Upper lobe of left lung (tissue), 6 donors: ENCODE data around the gene EXOC6B. TPM values are rescaled to one million over a fixed set of nuclear protein-coding genes. Genes with fewer than 3 reads are reported as not detected.

Experiments used
- ATAC-seq, 2 donors: fragments of 200-7000 bp; cut with Tn5 transposase; one replicate each; pipeline ENCODE4 v1.9.1; 2022; ENCODE audit warnings: mild to moderate bottlenecking in 2 of 2, moderate library complexity in 2 of 2; ENCODE audit not compliant: low FRiP score in 2 of 2
- DNase-seq, 2 donors: peaks; one replicate each; pipeline ENCODE4 v3.0.0-alpha.2; 2019 to 2020
- H3K27ac ChIP-seq, 4 donors: fragments of 200-600 bp; sonication (generic); one replicate each; pipeline ENCODE4 v1.5.1; 2016 to 2019
- H3K27me3 ChIP-seq, 4 donors: fragments of 200-600 bp; sonication (generic); one replicate each; pipeline ENCODE4 v1.5.1; 2017 to 2019
- H3K36me3 ChIP-seq, 4 donors: fragments of 200-600 bp; sonication (generic); one replicate each; pipeline ENCODE4 v1.5.1; 2016 to 2019
- H3K4me1 ChIP-seq, 4 donors: fragments of 200-600 bp; sonication (generic); one replicate each; pipeline ENCODE4 v1.5.1; 2018 to 2019
- H3K4me3 ChIP-seq, 4 donors: fragments of 200-600 bp; sonication (generic); one replicate each; pipeline ENCODE4 v1.5.1; 2017 to 2019; ENCODE audit warnings: mild to moderate bottlenecking in 2 of 4, moderate library complexity in 1 of 4
- H3K9me3 ChIP-seq, 4 donors: fragments of 200-600 bp; sonication (generic); one replicate each; pipeline ENCODE4 v1.5.1; 2018 to 2019
- CTCF ChIP-seq, 6 experiments: fragments of 450-650 bp in 4 of 6; fragments of 200-600 bp in 2 of 6; sonication (generic) in 2 of 6; IDR thresholded peaks; one replicate each; pipeline ENCODE4 v1.5.1; 2016 to 2019; ENCODE audit warnings: antibody characterized with exemption in 6 of 6
- EP300 ChIP-seq, 4 donors: sonication (generic); formaldehyde crosslinking; IDR thresholded peaks; one replicate each; pipeline ENCODE4 v1.5.1; 2017; ENCODE audit warnings: antibody characterized with exemption in 4 of 4, control low read depth in 2 of 4
- POLR2A ChIP-seq, 4 donors: fragments of 450-650 bp; IDR thresholded peaks; one replicate each; pipeline ENCODE4 v1.5.1; 2016 to 2017; ENCODE audit warnings: antibody characterized with exemption in 4 of 4, mild to moderate bottlenecking in 2 of 4
- POLR2AphosphoS5 ChIP-seq, 2 donors: sonication (generic); formaldehyde crosslinking; IDR thresholded peaks; one replicate each; pipeline ENCODE4 v1.5.1; 2017; ENCODE audit warnings: antibody characterized with exemption in 2 of 2
- WGBS, 2 donors: methylation state at CpG; one replicate each; pipeline ENCODE4 v1.1.5; 2017 to 2018; 5-methylcytosine and 5-hydroxymethylcytosine counted together
- total RNA-seq, 6 donors: library from RNA; depleted of rRNA in 4 of 6; stranded (reverse); fragments of >200 nt in 4 of 6; gene quantifications; one replicate each; pipeline versions ENCODE4 v1.1.0 to v1.2.1, GENCODE V29; 2016 to 2021
- donor health status: DM: no; HTN: no; CAD: no; lungs with moderate emphysema.
- donor health status: DM: no; HTN: yes; CAD: no; lungs with severe emphysema.

Gene EXOC6B
- total RNA-seq, 6 donors from 2014 or later: 11.0 to 56.6 (median 24.0) TPM

GRCh38 chr2:72673279-72673678, 152.6 kb downstream of the EXOC6B start:
- Histone ChIP-seq H3K27ac (no peak overlapping the region), H3K4me1 (peaks cover 0 to 5% (median 2%) of the 10 kb centered on the region in 4 donors), H3K36me3 (no peaks in the 10 kb centered on the region), H3K9me3 (no peaks in the 10 kb centered on the region), H3K4me3 (no peak overlapping the region), H3K27me3 (no peaks in the 10 kb centered on the region)
- WGBS, 2 donors: 93 to 94% methylated on average over 2 of the region's 2 CpGs
- DNase-seq: no peak
- no peak for TF ChIP-seq CTCF (IDR thresholded peaks at IDR 0.05)
- no peak for TF ChIP-seq POLR2AphosphoS5 (IDR thresholded peaks at IDR 0.05)
- TF ChIP-seq EP300 (IDR thresholded peaks at IDR 0.05): no peak
- TF ChIP-seq POLR2A (IDR thresholded peaks at IDR 0.05): no peak
- no peak for ATAC-seq

- WGBS, 2 donors: 71 to 77% methylated on average over 4 of the region's 4 CpGs
- H3K27me3 ChIP-seq: no peaks in the 10 kb centered on the region
- no peak for TF ChIP-seq EP300 (IDR thresholded peaks at IDR 0.05)
- no peak for TF ChIP-seq POLR2A (IDR thresholded peaks at IDR 0.05)
- H3K36me3 ChIP-seq: no peaks in the 10 kb centered on the region
- H3K27ac ChIP-seq: no peak overlapping the region
- peaks cover 0 to 5% (median 0%) of the 10 kb centered on the region in 4 donors for H3K9me3 ChIP-seq
- DNase-seq (no peak), ATAC-seq (peak in 1 of 2 donors; percentile 26)
- H3K4me3 ChIP-seq: no peak overlapping the region
- no peaks in the 10 kb centered on the region for H3K4me1 ChIP-seq
These were observed 156.7 kb downstream of the EXOC6B start for GRCh38 chr2:72669121-72669520.

- no peaks in the 10 kb centered on the region for H3K4me1 ChIP-seq
- no peak for TF ChIP-seq POLR2AphosphoS5 (IDR thresholded peaks at IDR 0.05)
- no peak for TF ChIP-seq POLR2A (IDR thresholded peaks at IDR 0.05)
- TF ChIP-seq CTCF (IDR thresholded peaks at IDR 0.05): no peak
- no peak for TF ChIP-seq EP300 (IDR thresholded peaks at IDR 0.05)
- DNase-seq (no peak), ATAC-seq (no peak)
- WGBS, 2 donors: 93 to 98% methylated on average over 4 of the region's 4 CpGs
- H3K4me3 ChIP-seq: no peak overlapping the region
- H3K36me3 ChIP-seq: no peaks in the 10 kb centered on the region
- no peak overlapping the region for H3K27ac ChIP-seq
- no peaks in the 10 kb centered on the region for H3K27me3 ChIP-seq
- H3K9me3 ChIP-seq: peaks cover 0 to 5% (median 0%) of the 10 kb centered on the region in 4 donors
These were observed 157.2 kb downstream of the EXOC6B start for GRCh38 chr2:72668647-72669046.

- 95 to 98% methylated on average over 2 of the region's 2 CpGs for WGBS, 2 donors
- ATAC-seq: no peak
- Histone ChIP-seq H3K4me1 (no peaks in the 10 kb centered on the region), H3K27ac (no peak overlapping the region), H3K27me3 (no peaks in the 10 kb centered on the region), H3K36me3 (no peaks in the 10 kb centered on the region), H3K4me3 (no peak overlapping the region), H3K9me3 (peaks cover 0 to 5% (median 0%) of the 10 kb centered on the region in 4 donors)
- TF ChIP-seq EP300 (IDR thresholded peaks at IDR 0.05) (no peak), CTCF (IDR thresholded peaks at IDR 0.05) (no peak), POLR2A (IDR thresholded peaks at IDR 0.05) (no peak), POLR2AphosphoS5 (IDR thresholded peaks at IDR 0.05) (no peak)
- no peak for DNase-seq
These were observed 160.4 kb downstream of the EXOC6B start for GRCh38 chr2:72665448-72665847.

- 62 to 71% methylated on average over 2 of the region's 2 CpGs for WGBS, 2 donors
- DNase-seq: no peak
- TF ChIP-seq POLR2AphosphoS5 (IDR thresholded peaks at IDR 0.05) (no peak), POLR2A (IDR thresholded peaks at IDR 0.05) (no peak), EP300 (IDR thresholded peaks at IDR 0.05) (no peak), CTCF (IDR thresholded peaks at IDR 0.05) (no peak)
- Histone ChIP-seq H3K27me3 (no peaks in the 10 kb centered on the region), H3K4me1 (no peaks in the 10 kb centered on the region), H3K36me3 (no peaks in the 10 kb centered on the region), H3K4me3 (no peak overlapping the region), H3K27ac (no peak overlapping the region), H3K9me3 (no peaks in the 10 kb centered on the region)
- ATAC-seq: no peak
These were observed 163.8 kb downstream of the EXOC6B start for GRCh38 chr2:72661985-72662384.
